Measurements from ENCODE around the gene HDGFL1. TPM values are rescaled to one million over a fixed set of nuclear protein-coding genes. Genes with fewer than 3 reads are reported as not detected.

Gene HDGFL1
- total and polyA plus RNA-seq, 2 experiments from 2014 or later = not detected

DNA sequence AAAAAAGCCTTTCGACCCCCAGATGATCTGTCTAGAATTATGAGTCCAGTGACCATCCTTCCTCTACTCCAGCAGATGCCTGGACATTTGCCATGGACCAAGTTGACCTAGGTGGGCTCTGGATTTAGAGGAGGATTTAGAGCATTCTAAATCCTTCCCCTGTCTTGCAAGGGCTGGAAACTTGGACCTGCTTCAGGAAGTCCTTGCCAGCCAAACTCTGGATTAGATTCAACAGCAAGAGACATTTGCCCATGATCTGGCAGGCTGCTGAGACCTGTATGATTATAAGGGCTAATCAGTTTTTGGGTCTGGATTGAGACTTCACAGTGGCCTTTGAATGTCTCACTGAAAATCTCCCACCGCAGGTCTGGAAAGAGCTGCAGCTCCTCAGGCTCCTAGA is 13.1 kb upstream of the HDGFL1 start:
- H3K36me3 ChIP-seq (ENCODE audit: insufficient read depth) = peaks cover 3% of the 10 kb centered on the region; the same call in 1 of the 2 replicates
- no peak overlapping the region for H3K4me3 ChIP-seq
- no peak for DNase-seq (ENCODE audit: low spot score)
- Mint-ChIP-seq H3K27ac (no peak overlapping the region), H3K9me3 (peaks cover 7% of the 10 kb centered on the region; the same call in 1 of the 3 replicates), H3K4me1 (no peaks in the 10 kb centered on the region), H3K27me3 (ENCODE audit: insufficient read depth, low read depth, poor library complexity) (no peaks in the 10 kb centered on the region), H3K36me3 (ENCODE audit: low read depth) (no peaks in the 10 kb centered on the region; the same call in 2 of the 3 replicates), H3K4me3 (no peak overlapping the region)
- no peaks in the 10 kb centered on the region for H3K79me2 ChIP-seq (replicated peaks; ENCODE audit: insufficient read depth)
- H3K9me2 ChIP-seq (ENCODE audit: insufficient read depth) = no peaks in the 10 kb centered on the region
- ATAC-seq = no peak
- H2AFZ ChIP-seq = no peak overlapping the region; the same call in 1 of the 2 replicates
- TF ChIP-seq JUNB (IDR thresholded peaks at IDR 0.05; ENCODE audit: unreplicated experiment) (no peak), EZH2 (IDR thresholded peaks at IDR 0.05; ENCODE audit: low read depth, unreplicated experiment) (no peak), STAT1 (IDR thresholded peaks at IDR 0.05; ENCODE audit: unreplicated experiment) (no peak), EZH2phosphoT487 (IDR thresholded peaks at IDR 0.05; ENCODE audit: unreplicated experiment) (no peak), CREB1 (CRISPR knock-in tag; IDR thresholded peaks at IDR 0.05; ENCODE audit: low read depth) (no peak), NANOG (IDR thresholded peaks at IDR 0.05; ENCODE audit: borderline replicate concordance) (no peak), POLR2AphosphoS5 (IDR thresholded peaks at IDR 0.05; ENCODE audit: low read depth) (no peak), ZNF331 (CRISPR knock-in tag; IDR thresholded peaks at IDR 0.05; ENCODE audit: low read depth) (no peak)
- TF ChIP-seq, protein P1, sequence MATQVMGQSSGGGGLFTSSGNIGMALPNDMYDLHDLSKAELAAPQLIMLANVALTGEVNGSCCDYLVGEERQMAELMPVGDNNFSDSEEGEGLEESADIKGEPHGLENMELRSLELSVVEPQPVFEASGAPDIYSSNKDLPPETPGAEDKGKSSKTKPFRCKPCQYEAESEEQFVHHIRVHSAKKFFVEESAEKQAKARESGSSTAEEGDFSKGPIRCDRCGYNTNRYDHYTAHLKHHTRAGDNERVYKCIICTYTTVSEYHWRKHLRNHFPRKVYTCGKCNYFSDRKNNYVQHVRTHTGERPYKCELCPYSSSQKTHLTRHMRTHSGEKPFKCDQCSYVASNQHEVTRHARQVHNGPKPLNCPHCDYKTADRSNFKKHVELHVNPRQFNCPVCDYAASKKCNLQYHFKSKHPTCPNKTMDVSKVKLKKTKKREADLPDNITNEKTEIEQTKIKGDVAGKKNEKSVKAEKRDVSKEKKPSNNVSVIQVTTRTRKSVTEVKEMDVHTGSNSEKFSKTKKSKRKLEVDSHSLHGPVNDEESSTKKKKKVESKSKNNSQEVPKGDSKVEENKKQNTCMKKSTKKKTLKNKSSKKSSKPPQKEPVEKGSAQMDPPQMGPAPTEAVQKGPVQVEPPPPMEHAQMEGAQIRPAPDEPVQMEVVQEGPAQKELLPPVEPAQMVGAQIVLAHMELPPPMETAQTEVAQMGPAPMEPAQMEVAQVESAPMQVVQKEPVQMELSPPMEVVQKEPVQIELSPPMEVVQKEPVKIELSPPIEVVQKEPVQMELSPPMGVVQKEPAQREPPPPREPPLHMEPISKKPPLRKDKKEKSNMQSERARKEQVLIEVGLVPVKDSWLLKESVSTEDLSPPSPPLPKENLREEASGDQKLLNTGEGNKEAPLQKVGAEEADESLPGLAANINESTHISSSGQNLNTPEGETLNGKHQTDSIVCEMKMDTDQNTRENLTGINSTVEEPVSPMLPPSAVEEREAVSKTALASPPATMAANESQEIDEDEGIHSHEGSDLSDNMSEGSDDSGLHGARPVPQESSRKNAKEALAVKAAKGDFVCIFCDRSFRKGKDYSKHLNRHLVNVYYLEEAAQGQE (IDR thresholded peaks at IDR 0.05; ENCODE audit: unreplicated experiment) = no peak
- TF ChIP-seq, protein P2, sequence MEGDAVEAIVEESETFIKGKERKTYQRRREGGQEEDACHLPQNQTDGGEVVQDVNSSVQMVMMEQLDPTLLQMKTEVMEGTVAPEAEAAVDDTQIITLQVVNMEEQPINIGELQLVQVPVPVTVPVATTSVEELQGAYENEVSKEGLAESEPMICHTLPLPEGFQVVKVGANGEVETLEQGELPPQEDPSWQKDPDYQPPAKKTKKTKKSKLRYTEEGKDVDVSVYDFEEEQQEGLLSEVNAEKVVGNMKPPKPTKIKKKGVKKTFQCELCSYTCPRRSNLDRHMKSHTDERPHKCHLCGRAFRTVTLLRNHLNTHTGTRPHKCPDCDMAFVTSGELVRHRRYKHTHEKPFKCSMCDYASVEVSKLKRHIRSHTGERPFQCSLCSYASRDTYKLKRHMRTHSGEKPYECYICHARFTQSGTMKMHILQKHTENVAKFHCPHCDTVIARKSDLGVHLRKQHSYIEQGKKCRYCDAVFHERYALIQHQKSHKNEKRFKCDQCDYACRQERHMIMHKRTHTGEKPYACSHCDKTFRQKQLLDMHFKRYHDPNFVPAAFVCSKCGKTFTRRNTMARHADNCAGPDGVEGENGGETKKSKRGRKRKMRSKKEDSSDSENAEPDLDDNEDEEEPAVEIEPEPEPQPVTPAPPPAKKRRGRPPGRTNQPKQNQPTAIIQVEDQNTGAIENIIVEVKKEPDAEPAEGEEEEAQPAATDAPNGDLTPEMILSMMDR (conservative IDR thresholded peaks at IDR 0.05; ENCODE audit: low read depth in 2 of 2) = no peak
- TF ChIP-seq, protein P3, sequence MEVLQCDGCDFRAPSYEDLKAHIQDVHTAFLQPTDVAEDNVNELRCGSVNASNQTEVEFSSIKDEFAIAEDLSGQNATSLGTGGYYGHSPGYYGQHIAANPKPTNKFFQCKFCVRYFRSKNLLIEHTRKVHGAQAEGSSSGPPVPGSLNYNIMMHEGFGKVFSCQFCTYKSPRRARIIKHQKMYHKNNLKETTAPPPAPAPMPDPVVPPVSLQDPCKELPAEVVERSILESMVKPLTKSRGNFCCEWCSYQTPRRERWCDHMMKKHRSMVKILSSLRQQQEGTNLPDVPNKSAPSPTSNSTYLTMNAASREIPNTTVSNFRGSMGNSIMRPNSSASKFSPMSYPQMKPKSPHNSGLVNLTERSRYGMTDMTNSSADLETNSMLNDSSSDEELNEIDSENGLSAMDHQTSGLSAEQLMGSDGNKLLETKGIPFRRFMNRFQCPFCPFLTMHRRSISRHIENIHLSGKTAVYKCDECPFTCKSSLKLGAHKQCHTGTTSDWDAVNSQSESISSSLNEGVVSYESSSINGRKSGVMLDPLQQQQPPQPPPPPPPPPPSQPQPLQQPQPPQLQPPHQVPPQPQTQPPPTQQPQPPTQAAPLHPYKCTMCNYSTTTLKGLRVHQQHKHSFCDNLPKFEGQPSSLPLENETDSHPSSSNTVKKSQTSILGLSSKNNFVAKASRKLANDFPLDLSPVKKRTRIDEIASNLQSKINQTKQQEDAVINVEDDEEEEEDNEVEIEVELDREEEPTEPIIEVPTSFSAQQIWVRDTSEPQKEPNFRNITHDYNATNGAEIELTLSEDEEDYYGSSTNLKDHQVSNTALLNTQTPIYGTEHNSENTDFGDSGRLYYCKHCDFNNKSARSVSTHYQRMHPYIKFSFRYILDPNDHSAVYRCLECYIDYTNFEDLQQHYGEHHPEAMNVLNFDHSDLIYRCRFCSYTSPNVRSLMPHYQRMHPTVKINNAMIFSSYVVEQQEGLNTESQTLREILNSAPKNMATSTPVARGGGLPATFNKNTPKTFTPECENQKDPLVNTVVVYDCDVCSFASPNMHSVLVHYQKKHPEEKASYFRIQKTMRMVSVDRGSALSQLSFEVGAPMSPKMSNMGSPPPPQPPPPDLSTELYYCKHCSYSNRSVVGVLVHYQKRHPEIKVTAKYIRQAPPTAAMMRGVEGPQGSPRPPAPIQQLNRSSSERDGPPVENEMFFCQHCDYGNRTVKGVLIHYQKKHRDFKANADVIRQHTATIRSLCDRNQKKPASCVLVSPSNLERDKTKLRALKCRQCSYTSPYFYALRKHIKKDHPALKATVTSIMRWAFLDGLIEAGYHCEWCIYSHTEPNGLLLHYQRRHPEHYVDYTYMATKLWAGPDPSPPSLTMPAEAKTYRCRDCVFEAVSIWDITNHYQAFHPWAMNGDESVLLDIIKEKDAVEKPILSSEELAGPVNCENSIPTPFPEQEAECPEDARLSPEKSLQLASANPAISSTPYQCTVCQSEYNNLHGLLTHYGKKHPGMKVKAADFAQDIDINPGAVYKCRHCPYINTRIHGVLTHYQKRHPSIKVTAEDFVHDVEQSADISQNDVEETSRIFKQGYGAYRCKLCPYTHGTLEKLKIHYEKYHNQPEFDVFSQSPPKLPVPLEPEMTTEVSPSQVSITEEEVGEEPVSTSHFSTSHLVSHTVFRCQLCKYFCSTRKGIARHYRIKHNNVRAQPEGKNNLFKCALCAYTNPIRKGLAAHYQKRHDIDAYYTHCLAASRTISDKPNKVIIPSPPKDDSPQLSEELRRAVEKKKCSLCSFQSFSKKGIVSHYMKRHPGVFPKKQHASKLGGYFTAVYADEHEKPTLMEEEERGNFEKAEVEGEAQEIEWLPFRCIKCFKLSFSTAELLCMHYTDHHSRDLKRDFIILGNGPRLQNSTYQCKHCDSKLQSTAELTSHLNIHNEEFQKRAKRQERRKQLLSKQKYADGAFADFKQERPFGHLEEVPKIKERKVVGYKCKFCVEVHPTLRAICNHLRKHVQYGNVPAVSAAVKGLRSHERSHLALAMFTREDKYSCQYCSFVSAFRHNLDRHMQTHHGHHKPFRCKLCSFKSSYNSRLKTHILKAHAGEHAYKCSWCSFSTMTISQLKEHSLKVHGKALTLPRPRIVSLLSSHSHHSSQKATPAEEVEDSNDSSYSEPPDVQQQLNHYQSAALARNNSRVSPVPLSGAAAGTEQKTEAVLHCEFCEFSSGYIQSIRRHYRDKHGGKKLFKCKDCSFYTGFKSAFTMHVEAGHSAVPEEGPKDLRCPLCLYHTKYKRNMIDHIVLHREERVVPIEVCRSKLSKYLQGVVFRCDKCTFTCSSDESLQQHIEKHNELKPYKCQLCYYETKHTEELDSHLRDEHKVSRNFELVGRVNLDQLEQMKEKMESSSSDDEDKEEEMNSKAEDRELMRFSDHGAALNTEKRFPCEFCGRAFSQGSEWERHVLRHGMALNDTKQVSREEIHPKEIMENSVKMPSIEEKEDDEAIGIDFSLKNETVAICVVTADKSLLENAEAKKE (CRISPR knock-in tag; IDR thresholded peaks at IDR 0.05) = no peak
- TF ChIP-seq, protein P4, sequence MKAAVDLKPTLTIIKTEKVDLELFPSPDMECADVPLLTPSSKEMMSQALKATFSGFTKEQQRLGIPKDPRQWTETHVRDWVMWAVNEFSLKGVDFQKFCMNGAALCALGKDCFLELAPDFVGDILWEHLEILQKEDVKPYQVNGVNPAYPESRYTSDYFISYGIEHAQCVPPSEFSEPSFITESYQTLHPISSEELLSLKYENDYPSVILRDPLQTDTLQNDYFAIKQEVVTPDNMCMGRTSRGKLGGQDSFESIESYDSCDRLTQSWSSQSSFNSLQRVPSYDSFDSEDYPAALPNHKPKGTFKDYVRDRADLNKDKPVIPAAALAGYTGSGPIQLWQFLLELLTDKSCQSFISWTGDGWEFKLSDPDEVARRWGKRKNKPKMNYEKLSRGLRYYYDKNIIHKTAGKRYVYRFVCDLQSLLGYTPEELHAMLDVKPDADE (IDR thresholded peaks at IDR 0.05) = no peak
- H3F3A ChIP-seq (replicated peaks; ENCODE audit: low read depth) = no peaks in the 10 kb centered on the region
- no peaks in the 10 kb centered on the region for H3K27me3 ChIP-seq (ENCODE audit: insufficient read depth)
- H3K4me2 ChIP-seq = no peak overlapping the region
- H3K4me1 ChIP-seq (ENCODE audit: insufficient read depth) = no peaks in the 10 kb centered on the region
- no peak overlapping the region for H3K27ac ChIP-seq (ENCODE audit: low read depth)
- no peaks in the 10 kb centered on the region for H4K20me1 ChIP-seq (replicated peaks; ENCODE audit: insufficient read depth)
